K562 (cell line): ENCODE measurements around the gene PARD3. TPM values are rescaled to one million over a fixed set of nuclear protein-coding genes. Genes with fewer than 3 reads are reported as not detected.

Experiments
- ATAC-seq: fragments of 200-7000 bp; cut with Tn5 transposase; 3 replicates; pipeline ENCODE4 v1.9.1; 2020; ENCODE audit warnings: moderate library complexity
- BruUV-seq: library from RNA; stranded (reverse); fragments of 400-500 nt; replicated peaks from 2 replicates; lab custom pipeline; 2021; lab: Mats Ljungman, UMichigan
- CTCF ChIA-PET: fragments of 300-600 bp; formaldehyde crosslinking; extraction: SDS; loops from one replicate; lab custom pipeline; 2021; ENCODE audit warnings: low intra/inter-chr PET ratio; lab: Yijun Ruan, JAX
- POLR2A ChIA-PET: fragments of 300-600, 350-650 bp; sonication (Branson Sonifier 250); formaldehyde crosslinking; extraction: SDS; loops from one replicate; lab custom pipeline; 2021; ENCODE audit warnings: antibody characterized with exemption, inconsistent platforms; lab: Yijun Ruan, JAX
- DNase-seq, 4 experiments: peaks; one replicate each; pipeline versions ENCODE4 v3.0.0 to v3.0.0-alpha.2; 2011 to 2018; ENCODE audit warnings: low spot score in 3 of 4, mixed read lengths in 3 of 4; ENCODE audit errors: extremely low read depth in 1 of 4
- FAIRE-seq: peaks from 2 replicates; lab custom pipeline; 2011; peaks lifted over from hg19 to GRCh38; lab: Jason Lieb, UNC
- H2AFZ ChIP-seq: 2 replicates; pipeline ENCODE4 v1.6.0; 2011; ENCODE audit warnings: low read depth, low read length, control low read depth, inconsistent platforms
- H3K27ac ChIP-seq: fragments of 200-600 bp; 3 replicates; pipeline ENCODE4 v1.8.0; 2011; ENCODE audit warnings: low read depth, mild to moderate bottlenecking, control low read depth, inconsistent platforms, low read length, moderate library complexity, mixed read lengths; ENCODE audit errors: extremely low read depth
- H3K27me3 ChIP-seq, 2 experiments: fragments of 300-600 bp in 1 of 2; 2 replicates in 1 of 2; 3 replicates in 1 of 2; pipeline versions ENCODE4 v1.6.0 to v1.8.0; 2011; ENCODE audit warnings: inconsistent platforms in 2 of 2, low read length in 2 of 2, mild to moderate bottlenecking in 1 of 2, mixed read lengths in 1 of 2, moderate library complexity in 1 of 2; ENCODE audit not compliant: control insufficient read depth in 2 of 2, insufficient read depth in 2 of 2
- H3K36me3 ChIP-seq: fragments of 300-600 bp; 3 replicates; pipeline ENCODE4 v1.8.0; 2011; ENCODE audit warnings: mild to moderate bottlenecking, low read length, inconsistent platforms; ENCODE audit not compliant: control insufficient read depth, insufficient read depth
- H3K4me1 ChIP-seq, 2 experiments: fragments of 200-600 bp in 1 of 2; replicated peaks in 1 of 2; 2 replicates in 1 of 2; 3 replicates in 1 of 2; pipeline versions ENCODE4 v1.5.1 to v1.8.0; 2011; ENCODE audit warnings: inconsistent platforms in 2 of 2, low read length in 2 of 2, mild to moderate bottlenecking in 1 of 2, mixed read lengths in 1 of 2, moderate library complexity in 1 of 2; ENCODE audit not compliant: control insufficient read depth in 2 of 2, insufficient read depth in 2 of 2
- H3K4me2 ChIP-seq: 2 replicates; pipeline ENCODE4 v1.6.1; 2011; ENCODE audit warnings: low read length, control low read depth, inconsistent platforms, mixed read lengths; ENCODE audit not compliant: insufficient read depth
- H3K4me3 ChIP-seq: fragments of 200-600 bp; sonication (generic), shearing (Covaris generic); 2 replicates; pipeline ENCODE4 v1.5.1; 2016; ENCODE audit warnings: control low read depth, inconsistent platforms
- H3K79me2 ChIP-seq: fragments of 200-600 bp; 3 replicates; pipeline ENCODE4 v1.8.0; 2011; ENCODE audit warnings: low read length, inconsistent platforms; ENCODE audit not compliant: control insufficient read depth, insufficient read depth
- H3K9ac ChIP-seq, 2 experiments: 2 replicates each; pipeline versions ENCODE4 v1.6.0 to v1.6.1; 2011; ENCODE audit warnings: low read depth in 2 of 2, low read length in 2 of 2, control low read depth in 1 of 2, inconsistent platforms in 1 of 2, mild to moderate bottlenecking in 1 of 2, mixed read lengths in 1 of 2; ENCODE audit not compliant: insufficient read depth in 1 of 2
- H3K9me1 ChIP-seq: one replicate; pipeline ENCODE4 v1.6.0; 2011; ENCODE audit warnings: inconsistent platforms, mild to moderate bottlenecking, low read length, moderate library complexity; ENCODE audit not compliant: control insufficient read depth, insufficient read depth
- H3K9me3 ChIP-seq: replicated peaks from 2 replicates; pipeline ENCODE4 v1.5.1; 2011; ENCODE audit warnings: low read depth, low read length, inconsistent platforms; ENCODE audit not compliant: control insufficient read depth, insufficient read depth
- H4K20me1 ChIP-seq: replicated peaks from 2 replicates; pipeline ENCODE4 v1.6.1; 2011; ENCODE audit warnings: low read length, inconsistent platforms, mixed read lengths; ENCODE audit not compliant: control insufficient read depth, insufficient read depth
- MEF2A ChIP-seq: IDR thresholded peaks from 2 replicates; pipeline ENCODE4 v1.6.1; 2011; ENCODE audit warnings: low read depth, mild to moderate bottlenecking, low read length, moderate library complexity; ENCODE audit not compliant: control insufficient read depth
- RB1 ChIP-seq: fragments of 450-650 bp; IDR thresholded peaks from 2 replicates; pipeline ENCODE4 v1.6.1; 2017; ENCODE audit warnings: low read depth, mild to moderate bottlenecking
- RBM15 ChIP-seq: fragments of 200-400 bp; formaldehyde crosslinking; IDR thresholded peaks from 2 replicates; pipeline ENCODE4 v1.6.1; 2018; ENCODE audit warnings: mild to moderate bottlenecking, low read length, moderate library complexity; ENCODE audit not compliant: insufficient read depth
- SREBF1 ChIP-seq: fragments of 150-350 bp; IDR thresholded peaks from 2 replicates; pipeline ENCODE4 v1.6.1; 2014; ENCODE audit warnings: antibody characterized with exemption, low read depth, low read length, borderline replicate concordance
- SUPT5H ChIP-seq: fragments of 450-650 bp; IDR thresholded peaks from 2 replicates; pipeline ENCODE4 v1.6.1; 2016
- ZNF764 ChIP-seq: fragments of 250-450 bp; sonication (Bioruptor Pico); IDR thresholded peaks from 2 replicates; pipeline ENCODE4 v1.4.0; 2020; ENCODE audit warnings: low read depth, mild to moderate bottlenecking, moderate library complexity
- WGBS: fragments of 100-300 bp; shearing (Covaris generic); methylation state at CpG from one replicate; pipeline ENCODE4 v1.1.6; 2016; ENCODE audit warnings: low coverage, mixed read lengths; ENCODE audit not compliant: insufficient coverage; ENCODE audit errors: missing lambda C conversion rate; 5-methylcytosine and 5-hydroxymethylcytosine counted together
- in situ Hi-C: fragments of 300-500 bp; cut with MboI; formaldehyde crosslinking; loops from 4 replicates; pipeline ENCODE4 v1.15.0; 2018; ENCODE audit warnings: inconsistent platforms, mixed read lengths
- intact Hi-C: fragments of 100-400 bp; cut with micrococcal nuclease; formaldehyde crosslinking; loops from 2 replicates; pipeline ENCODE4 v1.14.2; 2022
- polyA plus RNA-seq, 8 experiments: library from polyadenylated mRNA; depleted of rRNA in 4 of 8; stranded (reverse) in 5 of 8; unstranded in 3 of 8; fragments of >200 nt; fragmentation: Nextera tagmentation in 2 of 8; fragmentation: Illumina TruSeq in 1 of 8; extraction: Ambion mirVana in 2 of 8; extraction: Trizol in 1 of 8; gene quantifications; 2 replicates each; pipeline versions ENCODE4 v1.2.1 to v1.2.3, GENCODE V29; 2011 to 2014; ENCODE audit warnings: inconsistent platforms in 1 of 8, missing spikeins in 1 of 8
- total RNA-seq, 7 experiments: library from RNA; depleted of rRNA in 6 of 7; stranded (reverse); fragments of >200 nt in 6 of 7; fragmentation: Illumina TruSeq in 2 of 7; extraction: Trizol in 2 of 7; gene quantifications; 2 replicates each; pipeline versions ENCODE4 v1.2.1 to v1.2.3, GENCODE V29; 2011 to 2021; ENCODE audit warnings: low replicate concordance in 1 of 7
- TF ChIP-seq, protein P1 (sequence below): fragments of 450-650 bp; formaldehyde crosslinking; conservative IDR thresholded peaks from 2 replicates; pipeline ENCODE4 v1.4.0; 2022; ENCODE audit warnings: mild to moderate bottlenecking, missing genetic modification characterization
- TF ChIP-seq, protein P2 (sequence below), 3 experiments: IDR thresholded peaks in 2 of 3; conservative IDR thresholded peaks in 1 of 3; 2 replicates each; pipeline ENCODE4 v1.5.1; 2011 to 2012; ENCODE audit warnings: low read length in 3 of 3, mild to moderate bottlenecking in 3 of 3, control low read depth in 2 of 3, improper control_type of control experiment in 1 of 3, inconsistent platforms in 1 of 3, low read depth in 1 of 3, mixed read lengths in 1 of 3, moderate library complexity in 1 of 3; ENCODE audit not compliant: insufficient read depth in 2 of 3

PARD3 gene
- total and polyA plus RNA-seq, 9 of the 15 experiments (the other 6 are each of a cell fraction or from before 2014, with no cell fraction given), result 2.7 to 11.7 (median 7.7) TPM

DNA sequence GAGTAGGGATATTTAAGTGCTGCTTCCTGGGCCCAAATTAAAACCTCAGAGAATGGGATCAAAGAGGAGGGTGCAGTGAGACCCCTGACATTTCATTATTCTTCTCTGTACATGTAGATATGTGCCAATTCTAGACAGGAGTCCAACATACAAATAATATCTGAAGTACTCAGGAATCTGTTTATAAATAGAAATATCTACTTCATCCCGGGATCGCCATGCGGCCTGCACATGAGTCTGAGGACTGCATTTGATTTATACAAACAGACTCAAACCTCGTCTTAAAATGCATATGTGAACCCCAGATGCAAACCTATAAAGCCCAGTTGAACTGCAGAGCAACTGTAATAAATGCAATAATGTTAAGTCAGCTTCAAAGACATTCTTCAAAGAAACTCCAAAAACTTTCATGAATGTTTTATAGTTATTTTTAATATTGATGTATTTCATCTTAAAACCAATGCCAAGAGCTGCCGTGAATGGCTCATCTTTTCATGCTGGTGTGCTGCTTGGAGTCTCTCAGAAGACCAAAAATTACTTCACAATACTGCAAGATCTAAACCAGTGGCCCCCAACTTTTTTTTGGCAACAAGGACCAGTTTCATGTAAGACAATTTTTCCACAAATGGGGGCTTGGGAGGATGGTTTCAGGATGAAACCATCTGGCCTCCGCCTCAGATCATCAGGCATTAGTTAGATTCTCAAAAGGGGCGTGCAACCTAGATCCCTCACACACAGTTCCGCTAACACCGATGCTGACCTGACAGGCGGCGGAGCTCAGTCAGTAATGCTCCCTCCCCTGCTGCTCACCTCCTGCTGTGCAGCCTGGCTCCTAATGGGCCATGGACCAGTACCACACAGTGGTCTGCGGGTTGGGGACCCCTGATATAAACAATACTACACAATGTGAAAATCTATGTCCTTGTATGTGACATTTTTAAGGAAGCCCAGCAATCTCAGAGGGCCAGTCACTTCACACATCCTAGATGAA, 166.9 kb downstream of the PARD3 start:
- POLR2A ChIA-PET, result interaction anchor here (1.3 kb wide), 1 partner anchor 76 kb away, joined by 4 read pairs; no protein-coding TSS in a partner anchor
- ATAC-seq (no peak), FAIRE-seq (no peak), DNase-seq (no peak)
- Histone ChIP-seq H3K36me3 (no peaks in the 10 kb centered on the region), H3K79me2 (no peaks in the 10 kb centered on the region), H3K27me3 (peaks cover 0 to 7% of the 10 kb centered on the region in 2 experiments; a peak in 3 of 5 replicates), H4K20me1 (0 out of 2 replicates have a peak, but pooled peaks cover 9% of the 10 kb centered on the region), H3K27ac (no peak overlapping the region), H3K4me3 (no peak overlapping the region), H3K4me2 (no peak overlapping the region), H2AFZ (no peak overlapping the region), H3K4me1 (no peaks in the 10 kb centered on the region), H3K9ac (no peak overlapping the region), H3K9me3 (no peaks in the 10 kb centered on the region), H3K9me1 (no peaks in the 10 kb centered on the region)
- intact Hi-C loops, result no loop called here
- no TSS peak for BruUV-seq
- CTCF ChIA-PET, result no interaction called here
- TF ChIP-seq ZNF764 (CRISPR knock-in tag) (no peak), SUPT5H (no peak), RBM15 (no peak), MEF2A (no peak), RB1 (no peak), SREBF1 (no peak)
- TF ChIP-seq, protein P1, sequence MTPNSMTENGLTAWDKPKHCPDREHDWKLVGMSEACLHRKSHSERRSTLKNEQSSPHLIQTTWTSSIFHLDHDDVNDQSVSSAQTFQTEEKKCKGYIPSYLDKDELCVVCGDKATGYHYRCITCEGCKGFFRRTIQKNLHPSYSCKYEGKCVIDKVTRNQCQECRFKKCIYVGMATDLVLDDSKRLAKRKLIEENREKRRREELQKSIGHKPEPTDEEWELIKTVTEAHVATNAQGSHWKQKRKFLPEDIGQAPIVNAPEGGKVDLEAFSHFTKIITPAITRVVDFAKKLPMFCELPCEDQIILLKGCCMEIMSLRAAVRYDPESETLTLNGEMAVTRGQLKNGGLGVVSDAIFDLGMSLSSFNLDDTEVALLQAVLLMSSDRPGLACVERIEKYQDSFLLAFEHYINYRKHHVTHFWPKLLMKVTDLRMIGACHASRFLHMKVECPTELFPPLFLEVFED, result no peak
- TF ChIP-seq, protein P2, sequence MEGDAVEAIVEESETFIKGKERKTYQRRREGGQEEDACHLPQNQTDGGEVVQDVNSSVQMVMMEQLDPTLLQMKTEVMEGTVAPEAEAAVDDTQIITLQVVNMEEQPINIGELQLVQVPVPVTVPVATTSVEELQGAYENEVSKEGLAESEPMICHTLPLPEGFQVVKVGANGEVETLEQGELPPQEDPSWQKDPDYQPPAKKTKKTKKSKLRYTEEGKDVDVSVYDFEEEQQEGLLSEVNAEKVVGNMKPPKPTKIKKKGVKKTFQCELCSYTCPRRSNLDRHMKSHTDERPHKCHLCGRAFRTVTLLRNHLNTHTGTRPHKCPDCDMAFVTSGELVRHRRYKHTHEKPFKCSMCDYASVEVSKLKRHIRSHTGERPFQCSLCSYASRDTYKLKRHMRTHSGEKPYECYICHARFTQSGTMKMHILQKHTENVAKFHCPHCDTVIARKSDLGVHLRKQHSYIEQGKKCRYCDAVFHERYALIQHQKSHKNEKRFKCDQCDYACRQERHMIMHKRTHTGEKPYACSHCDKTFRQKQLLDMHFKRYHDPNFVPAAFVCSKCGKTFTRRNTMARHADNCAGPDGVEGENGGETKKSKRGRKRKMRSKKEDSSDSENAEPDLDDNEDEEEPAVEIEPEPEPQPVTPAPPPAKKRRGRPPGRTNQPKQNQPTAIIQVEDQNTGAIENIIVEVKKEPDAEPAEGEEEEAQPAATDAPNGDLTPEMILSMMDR (IDR thresholded peaks at IDR 0.05 in 2 of 3, conservative IDR thresholded peaks at IDR 0.05 in 1 of 3; ENCODE audit: insufficient read depth in 2 of 3, low read depth in 1 of 3, low read length in 3 of 3), result no peak
- in situ Hi-C loops, result loop anchor here (25.0 kb wide), 1 partner anchor 811 kb away; no protein-coding TSS in a partner anchor
- WGBS, result 27% methylated on average over 12 of the region's 12 CpGs
